IPS-NIHi7 (cell line): Measurements from ENCODE around the gene CBX6.
"Not testable (repeated sequence)": the region's sequence is repeated elsewhere in the genome, so short reads cannot be mapped to it uniquely, and the experiment has no call there.

Source experiments
- DNase-seq: peaks from one replicate; pipeline ENCODE4 v3.0.0; 2012; ENCODE audit warnings: mixed read lengths; ENCODE audit errors: extremely low spot score

The CBX6 gene

GRCh38 chr22:38872172-38872830, at the start of gene CBX6:
Gene CBX6 (minus strand): TSS chr22:38872216. CDS start chr22:38872190, 26 bp downstream.
- peak; percentile 92 for DNase-seq

- DNase-seq = no peak
Measured at GRCh38 chr22:38921806-38922205, 49.8 kb upstream of the CBX6 start.

- DNase-seq = no peak
Measured at GRCh38 chr22:38921120-38921519, 49.1 kb upstream of the CBX6 start.

- no peak for DNase-seq
Measured at GRCh38 chr22:38919631-38920190, 47.7 kb upstream of the CBX6 start.

GRCh38 chr22:38911434-38911833, 39.4 kb upstream of the CBX6 start:
- no peak for DNase-seq

- DNase-seq = no peak
Measured at GRCh38 chr22:38907767-38908166, 35.8 kb upstream of the CBX6 start.

- no peak for DNase-seq
Measured at GRCh38 chr22:38906052-38906451, 34.0 kb upstream of the CBX6 start.

- DNase-seq = not testable (repeated sequence)
Measured at GRCh38 chr22:38904052-38904617, 32.1 kb upstream of the CBX6 start.

GRCh38 chr22:38901111-38901641, 29.2 kb upstream of the CBX6 start:
- DNase-seq = no peak

GRCh38 chr22:38900677-38901076, 28.7 kb upstream of the CBX6 start:
- no peak for DNase-seq

GRCh38 chr22:38891256-38891655, 19.2 kb upstream of the CBX6 start:
- DNase-seq = no peak

GRCh38 chr22:38890377-38890776, 18.4 kb upstream of the CBX6 start:
- DNase-seq = no peak

GRCh38 chr22:38886333-38886732, 14.3 kb upstream of the CBX6 start:
- DNase-seq = no peak

- no peak for DNase-seq
Measured at GRCh38 chr22:38882972-38883622, 11.1 kb upstream of the CBX6 start.

- no peak for DNase-seq
Measured at GRCh38 chr22:38881997-38882879, 10.2 kb upstream of the CBX6 start.

- DNase-seq = no peak
Measured at GRCh38 chr22:38881464-38881871, 9.5 kb upstream of the CBX6 start.

GRCh38 chr22:38879961-38880360, 7.9 kb upstream of the CBX6 start:
- no peak for DNase-seq

- no peak for DNase-seq
Measured at GRCh38 chr22:38879108-38879729, 7.2 kb upstream of the CBX6 start.

GRCh38 chr22:38878001-38878400, 6.0 kb upstream of the CBX6 start:
- no peak for DNase-seq

- no peak for DNase-seq
Measured at GRCh38 chr22:38874529-38875222, 2.7 kb upstream of the CBX6 start.
